Middle frontal gyrus (tissue), 1 donor: ENCODE data around the gene EFNA2.

Source experiments
- DNase-seq: peaks from one replicate; pipeline ENCODE4 v3.0.0-alpha.2; 2015; ENCODE audit warnings: low spot score; ENCODE audit errors: extremely low spot score

EFNA2 gene

GRCh38 chr19:1259876-1260748 is 25.6 kb upstream of the EFNA2 start:
- DNase-seq: no peak

DNA sequence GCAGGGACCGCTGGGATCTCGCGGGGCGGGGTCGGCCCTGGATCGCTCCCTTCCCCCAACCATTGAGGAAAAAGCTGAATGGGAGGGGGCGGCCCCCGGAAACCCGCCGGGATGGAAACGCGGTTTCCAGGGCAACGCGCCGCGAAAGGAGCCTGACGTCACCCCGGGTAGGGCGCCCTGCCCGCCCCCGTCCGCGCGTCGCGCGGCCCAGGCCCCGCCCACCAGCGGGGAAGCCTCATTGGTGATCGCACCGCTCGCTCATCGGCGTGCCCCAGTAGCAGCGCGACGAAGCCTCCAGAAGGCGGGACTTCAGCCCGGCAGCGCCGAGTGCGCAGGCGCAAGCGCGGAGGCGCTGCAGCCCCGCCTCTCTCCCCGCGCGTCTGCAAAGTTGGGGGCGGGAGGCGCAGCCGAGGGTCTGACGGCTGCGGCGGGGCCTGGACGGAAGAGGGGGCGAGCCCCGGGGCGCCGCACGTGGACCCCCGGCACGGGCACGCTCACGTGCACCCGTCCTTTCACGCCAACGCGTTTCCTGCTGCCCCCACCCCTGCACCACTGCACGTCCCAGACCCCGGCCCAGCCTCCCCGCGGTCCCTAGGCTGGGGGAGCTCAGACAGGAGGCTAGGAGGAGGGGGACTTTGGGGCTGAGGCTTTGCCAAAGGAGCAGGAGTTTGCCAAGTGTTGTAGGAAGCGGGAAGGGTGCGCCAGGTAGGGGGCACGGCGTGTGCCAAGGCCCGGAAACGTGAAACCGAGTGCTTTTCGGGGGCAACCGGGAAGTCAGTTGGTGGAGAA is 24.7 kb upstream of the EFNA2 start:
- DNase-seq: peak; percentile 93

DNA sequence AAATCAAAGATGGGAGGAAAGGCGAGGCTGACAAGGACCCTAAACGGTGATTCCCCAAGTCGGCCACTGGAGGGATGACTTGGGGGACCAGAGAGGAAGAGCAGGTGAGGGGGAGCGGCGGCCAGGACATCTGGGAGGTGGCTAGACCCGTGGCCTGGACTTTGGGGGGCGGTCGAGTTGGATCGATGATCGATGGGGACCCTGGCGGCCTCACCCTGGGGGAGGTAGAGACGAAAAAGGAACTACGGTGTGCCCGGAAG is 24.2 kb upstream of the EFNA2 start:
- DNase-seq: no peak

DNA sequence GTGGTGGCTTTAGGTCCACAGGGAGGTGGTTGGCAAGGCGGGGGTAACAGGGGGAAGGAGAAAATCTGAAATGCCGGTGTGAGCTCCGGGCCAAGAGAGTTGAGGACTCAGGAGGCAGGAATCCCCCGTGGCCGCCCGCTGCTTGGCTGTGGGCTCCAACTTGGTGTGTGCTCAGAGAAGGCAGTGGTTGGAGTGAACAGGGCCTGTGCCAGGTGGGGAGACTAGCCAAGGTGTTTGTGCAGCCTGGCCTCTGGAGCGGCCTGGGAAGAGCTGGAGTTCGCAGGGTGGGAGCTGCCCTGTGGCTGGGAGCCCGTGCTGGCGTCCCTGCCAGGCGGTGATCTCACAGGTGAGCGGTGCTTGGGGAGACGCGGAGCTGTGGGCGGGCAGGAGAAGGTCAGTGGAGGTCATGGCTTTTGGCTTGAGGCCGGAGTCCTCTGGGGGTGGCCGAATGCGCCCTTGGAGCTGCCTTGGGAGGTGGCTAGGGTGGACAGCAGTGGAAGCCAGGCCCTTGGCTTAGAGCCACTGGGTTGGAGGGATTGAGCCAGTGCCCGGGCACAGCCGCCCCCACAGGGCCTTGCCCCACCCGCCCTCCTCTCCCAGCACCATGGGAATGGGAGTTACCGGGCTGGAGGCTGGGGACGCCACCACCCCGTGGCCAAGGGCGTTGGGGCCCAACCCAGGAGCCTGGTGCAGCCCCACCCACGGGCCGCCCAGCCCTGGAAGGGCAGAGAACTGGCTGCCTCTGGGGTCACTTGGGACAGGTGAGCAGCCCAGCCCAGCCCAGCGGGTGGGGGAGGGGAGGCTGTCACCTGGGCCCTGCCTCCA is 23.7 kb upstream of the EFNA2 start:
- DNase-seq: no peak

GRCh38 chr19:1262623-1263123 is 23.0 kb upstream of the EFNA2 start:
- DNase-seq: no peak

GRCh38 chr19:1263188-1263587 is 22.5 kb upstream of the EFNA2 start:
- no peak for DNase-seq

DNA sequence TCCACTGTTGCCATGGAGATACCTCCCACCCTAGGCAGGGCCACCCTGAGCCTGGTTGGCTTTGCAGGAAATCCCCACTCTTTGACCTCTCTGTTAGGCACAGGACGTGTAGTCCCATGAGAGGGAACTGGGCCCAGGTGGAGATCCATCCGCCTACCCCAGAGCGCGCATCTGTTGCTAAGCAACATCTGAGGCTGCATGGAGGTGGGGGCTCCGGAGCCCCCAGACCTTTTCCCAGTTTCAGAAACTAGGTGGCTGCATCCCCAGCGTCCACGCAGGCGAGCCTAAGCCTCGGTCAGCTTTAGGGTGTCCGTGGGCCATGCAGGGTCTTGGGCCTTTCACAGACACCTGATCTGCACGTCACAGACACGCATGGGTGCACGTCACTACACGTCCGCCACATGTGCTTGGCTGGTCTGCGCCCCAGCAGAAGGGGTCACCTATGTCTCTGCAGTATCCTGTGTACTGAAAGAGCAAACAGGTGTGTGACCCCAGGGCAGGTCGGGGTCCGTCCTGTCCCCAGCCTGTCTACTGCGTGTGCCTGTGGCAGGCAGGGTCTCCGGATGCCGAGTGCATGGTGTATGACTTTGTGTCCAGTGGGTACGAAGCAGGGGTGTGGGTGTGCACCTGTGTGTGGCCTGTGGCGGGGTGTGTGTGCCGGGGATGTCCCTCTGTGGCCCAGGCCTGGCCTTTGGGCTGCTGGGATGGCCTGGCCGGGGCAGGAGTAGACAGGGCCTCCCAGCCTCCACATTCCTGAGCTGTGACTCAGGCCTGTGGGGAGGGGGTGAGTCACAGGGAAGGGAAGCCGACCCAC is 20.7 kb upstream of the EFNA2 start:
- DNase-seq: no peak

DNA sequence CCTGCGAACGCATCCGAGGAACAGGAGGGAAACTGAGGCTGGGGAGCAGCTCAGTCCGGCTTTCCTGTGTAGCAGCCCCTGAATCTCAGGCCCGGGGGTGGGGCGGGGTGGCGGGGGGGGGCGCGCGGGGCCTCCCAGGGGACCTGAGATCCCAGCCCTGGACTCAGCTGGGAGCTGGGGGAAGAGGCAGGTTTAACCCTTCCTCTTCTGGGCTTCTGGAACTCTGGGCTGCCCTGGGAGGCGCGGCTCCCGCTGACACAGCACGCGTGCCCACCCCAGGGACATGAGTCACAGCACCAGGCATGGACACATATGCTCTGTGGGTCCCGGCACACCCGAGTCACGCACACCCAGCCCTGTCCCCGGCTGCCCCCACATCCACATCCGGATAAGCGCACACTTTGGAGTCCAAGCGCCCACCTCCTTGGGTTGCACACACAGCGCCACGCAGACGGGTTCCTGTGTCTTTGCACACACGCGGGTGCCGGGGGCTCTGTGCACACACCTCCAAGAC is 20.0 kb upstream of the EFNA2 start:
- DNase-seq: no peak

GRCh38 chr19:1266129-1266915 is 19.4 kb upstream of the EFNA2 start:
- DNase-seq: no peak

DNA sequence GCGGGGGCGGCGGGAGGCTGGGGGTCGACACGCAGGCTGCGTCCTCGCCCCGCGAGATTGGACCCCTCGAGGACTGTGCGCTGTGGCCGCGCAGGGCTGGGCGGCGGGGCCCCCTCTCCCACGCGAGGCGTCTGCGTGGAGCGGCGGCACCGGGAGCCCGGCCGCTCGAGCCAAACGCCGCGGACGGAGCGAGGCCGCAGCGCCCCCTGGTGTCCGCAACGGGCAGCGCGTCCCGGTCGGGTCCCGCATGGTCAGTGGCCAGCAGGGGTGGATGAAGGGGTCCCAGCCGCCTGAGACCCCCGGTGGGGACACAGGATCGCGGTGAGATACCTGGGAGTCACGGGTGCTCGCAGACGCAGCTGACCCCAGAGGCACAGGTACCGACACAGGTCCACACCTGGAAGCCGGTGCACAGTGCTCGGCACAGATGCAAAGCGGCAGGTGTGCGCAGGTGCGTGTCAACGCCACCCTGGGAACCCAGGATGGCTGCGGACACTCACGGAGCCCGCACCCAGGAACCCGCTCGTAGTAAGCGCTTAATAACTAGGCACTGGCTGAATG is 18.7 kb upstream of the EFNA2 start:
- DNase-seq: no peak

GRCh38 chr19:1267477-1268225 is 18.0 kb upstream of the EFNA2 start:
- DNase-seq: no peak

GRCh38 chr19:1268226-1269064 is 17.2 kb upstream of the EFNA2 start:
- DNase-seq: no peak

- peak; percentile 97 for DNase-seq
These were observed 16.6 kb upstream of the EFNA2 start, which contains the start of gene CIRBP for GRCh38 chr19:1269065-1269477. CIRBP (plus strand) TSS chr19:1269332; CDS start chr19:1270934, 1,602 bp downstream.

DNA sequence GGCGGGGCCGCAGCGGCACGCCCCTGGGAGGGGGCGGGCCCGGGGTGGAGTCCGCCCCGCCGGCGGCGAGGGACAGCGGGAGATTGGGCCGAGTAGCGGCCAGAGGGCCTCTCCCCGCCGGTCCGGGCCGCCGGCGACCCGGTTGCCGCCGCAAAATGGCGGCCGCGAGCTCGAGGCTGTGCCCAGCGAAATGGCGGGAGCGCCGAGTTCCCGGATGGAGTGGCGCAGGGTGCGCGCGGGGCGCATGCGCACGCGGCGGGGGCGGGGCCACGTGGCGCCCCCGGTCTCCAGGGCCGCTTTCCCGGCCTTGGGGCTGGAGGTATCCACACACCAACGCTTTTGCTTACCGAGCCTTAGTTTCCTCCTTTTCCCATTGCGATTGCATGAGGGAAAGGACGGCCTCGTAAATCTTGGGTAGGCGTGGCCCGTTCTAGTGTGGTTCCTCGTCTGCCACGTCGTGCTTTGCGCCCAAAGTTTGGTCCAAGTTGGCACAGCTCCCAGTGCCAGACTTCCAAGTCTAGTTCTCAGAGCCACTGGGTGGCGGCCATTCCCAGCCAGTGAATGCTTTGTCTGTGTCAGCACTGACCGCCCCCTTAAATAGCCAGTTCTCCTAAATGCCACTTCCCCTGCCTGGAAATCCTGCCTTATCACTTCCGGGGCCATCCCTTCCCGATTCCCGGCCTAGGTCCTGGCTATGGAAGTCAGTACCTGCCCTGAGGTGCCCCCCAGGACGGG is 16.0 kb upstream of the EFNA2 start:
- DNase-seq: peak; percentile 77

DNA sequence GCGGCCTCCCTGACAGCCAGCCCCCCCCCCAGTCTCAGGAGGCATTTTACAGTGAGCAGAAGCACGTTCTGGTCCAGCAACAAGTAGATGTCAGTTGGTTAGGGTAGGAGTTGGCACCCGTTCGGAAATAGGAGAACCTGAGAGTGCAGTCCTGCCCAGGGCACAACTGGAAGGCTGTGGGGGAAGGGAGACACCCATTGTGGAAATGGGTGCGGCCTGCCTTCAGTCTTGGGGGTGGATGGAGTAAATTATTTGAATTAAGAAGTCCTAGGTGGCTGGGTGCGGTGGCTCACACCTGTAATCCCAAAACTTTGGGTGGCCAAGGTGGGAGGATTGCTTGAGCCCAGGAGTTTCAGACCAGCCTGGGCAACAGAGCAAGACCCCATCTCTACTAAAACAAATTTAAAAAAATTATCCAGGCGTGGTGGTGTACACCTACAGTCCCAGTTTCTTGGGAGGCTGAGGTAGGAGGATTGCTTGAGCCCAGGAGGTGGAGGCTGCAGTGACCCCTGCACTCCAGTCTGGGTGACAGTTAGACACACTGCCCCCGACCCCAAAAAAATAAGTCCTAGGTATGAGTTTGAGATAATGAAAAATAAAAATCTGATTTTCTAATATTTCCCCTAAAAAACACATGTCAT is 15.3 kb upstream of the EFNA2 start:
- DNase-seq: no peak

DNA sequence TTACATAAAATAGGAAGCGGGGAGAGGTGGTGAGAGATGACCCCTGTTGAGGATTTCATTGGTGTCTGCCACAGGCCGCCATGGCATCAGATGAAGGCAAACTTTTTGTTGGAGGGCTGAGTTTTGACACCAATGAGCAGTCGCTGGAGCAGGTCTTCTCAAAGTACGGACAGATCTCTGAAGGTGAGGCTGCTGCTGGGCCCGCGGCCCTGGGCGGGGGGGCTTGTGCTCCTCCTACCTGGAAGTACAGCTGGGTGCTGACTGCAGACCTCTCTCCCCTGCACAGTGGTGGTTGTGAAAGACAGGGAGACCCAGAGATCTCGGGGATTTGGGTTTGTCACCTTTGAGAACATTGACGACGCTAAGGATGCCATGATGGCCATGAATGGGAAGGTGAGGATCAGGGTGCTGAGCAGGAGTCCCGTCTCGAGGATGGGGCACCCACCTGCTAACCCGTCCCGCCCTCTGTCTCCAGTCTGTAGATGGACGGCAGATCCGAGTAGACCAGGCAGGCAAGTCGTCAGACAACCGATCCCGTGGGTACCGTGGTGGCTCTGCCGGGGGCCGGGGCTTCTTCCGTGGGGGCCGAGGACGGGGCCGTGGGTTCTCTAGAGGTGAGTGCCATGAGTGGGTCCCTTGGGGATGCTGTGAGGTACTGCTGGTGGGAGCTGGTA is 14.7 kb upstream of the EFNA2 start:
- DNase-seq: no peak
